ENCODE data around the gene LRRD1. TPM values are rescaled to one million over a fixed set of nuclear protein-coding genes. Genes with fewer than 3 reads are reported as not detected.

LRRD1 gene
- total and polyA plus RNA-seq, 2 of the 13 experiments (the other 11 are each of a cell fraction or from before 2014, with no cell fraction given) = 0.03 TPM; not detected in 1

GRCh38 chr7:92134271-92135051 is 44.5 kb downstream of the LRRD1 start, which contains the start of gene CYP51A1 (continued):
- TF ChIP-seq ZNF773 (CRISPR knock-in tag; IDR thresholded peaks at IDR 0.05; ENCODE audit: borderline replicate concordance) (no peak; the same call in 1 of the 2 replicates), ZNF644 (CRISPR knock-in tag; IDR thresholded peaks at IDR 0.05; ENCODE audit: low read depth) (no peak), ZNF224 (CRISPR knock-in tag; IDR thresholded peaks at IDR 0.05) (peak; percentile 99), ZFP36L2 (CRISPR knock-in tag; IDR thresholded peaks at IDR 0.05) (no peak), ZNF704 (CRISPR knock-in tag; IDR thresholded peaks at IDR 0.05; ENCODE audit: borderline replicate concordance) (peak; percentile 70), ELF4 (CRISPR knock-in tag; IDR thresholded peaks at IDR 0.05; ENCODE audit: borderline replicate concordance) (peak; percentile 85), RAD21 (CRISPR knock-in tag; IDR thresholded peaks at IDR 0.05) (peak; percentile 45; the same call in 1 of the 2 replicates), DZIP1 (CRISPR knock-in tag; IDR thresholded peaks at IDR 0.05) (peak; percentile 86; the same call in 1 of the 2 replicates), CBX5 (CRISPR knock-in tag; IDR thresholded peaks at IDR 0.05; ENCODE audit: borderline replicate concordance) (peak; percentile 56; the same call in 1 of the 2 replicates), PREB (CRISPR knock-in tag; IDR thresholded peaks at IDR 0.05) (no peak), TIGD3 (CRISPR knock-in tag; IDR thresholded peaks at IDR 0.05; ENCODE audit: borderline replicate concordance) (0 out of 2 replicates have a peak, but pooled peaks have one; percentile 29), ATF5 (CRISPR knock-in tag; IDR thresholded peaks at IDR 0.05; ENCODE audit: low read depth) (no peak), ISX (CRISPR knock-in tag; conservative IDR thresholded peaks at IDR 0.05) (peak; percentile 93), TP53 (CRISPR knock-in tag; conservative IDR thresholded peaks at IDR 0.05) (no peak), DBP (CRISPR knock-in tag; IDR thresholded peaks at IDR 0.05; ENCODE audit: not compliant biosample characterization) (no peak), ZSCAN9 (CRISPR knock-in tag; IDR thresholded peaks at IDR 0.05; ENCODE audit: borderline replicate concordance) (peak; percentile 67; the same call in 1 of the 2 replicates), NCOR1 (IDR thresholded peaks at IDR 0.05; ENCODE audit: borderline replicate concordance, low read length) (peak; percentile 39; the same call in 1 of the 2 replicates)

Measured in HepG2 (cell line).